GM12878 (cell line): ENCODE results near the gene RAB12. TPM values are rescaled to one million over a fixed set of nuclear protein-coding genes. Genes with fewer than 3 reads are reported as not detected.
A peak's percentile ranks its signal among the peaks of the same experiment; 100 is the strongest.

Source experiments
- BHLHE40 ChIP-seq, 2 experiments: fragments of 450-650 bp in 1 of 2; IDR thresholded peaks; 2 replicates each; pipeline ENCODE4 v1.6.1; 2011 to 2017; ENCODE audit warnings: low read depth in 2 of 2, borderline replicate concordance in 1 of 2, improper control_type of control experiment in 1 of 2, low read length in 1 of 2, mild to moderate bottlenecking in 1 of 2
- BMI1 ChIP-seq: fragments of 450-650 bp; IDR thresholded peaks from 2 replicates; pipeline ENCODE4 v1.6.1; 2016; ENCODE audit warnings: mild to moderate bottlenecking, moderate library complexity, borderline replicate concordance
- EP300 ChIP-seq, 2 experiments: fragments of 150-350 bp in 1 of 2; IDR thresholded peaks; 2 replicates each; pipeline ENCODE4 v1.6.1; 2011 to 2012; ENCODE audit warnings: low read depth in 2 of 2, low read length in 2 of 2, borderline replicate concordance in 1 of 2, improper control_type of control experiment in 1 of 2, inconsistent platforms in 1 of 2; ENCODE audit not compliant: control insufficient read depth in 1 of 2
- HDGF ChIP-seq: fragments of 450-650 bp; IDR thresholded peaks from 2 replicates; pipeline ENCODE4 v1.6.1; 2016; ENCODE audit warnings: antibody characterized with exemption
- MEF2B ChIP-seq: fragments of 450-650 bp; IDR thresholded peaks from 2 replicates; pipeline ENCODE4 v1.6.1; 2018; ENCODE audit warnings: mild to moderate bottlenecking, moderate library complexity; ENCODE audit not compliant: partially characterized antibody, poor library complexity, severe bottlenecking
- SMAD5 ChIP-seq: IDR thresholded peaks from 2 replicates; pipeline ENCODE4 v1.6.1; 2016; ENCODE audit warnings: antibody characterized with exemption, low read depth
- STAT1 ChIP-seq: fragments of 450-650 bp; conservative IDR thresholded peaks from 2 replicates; pipeline ENCODE4 v1.6.1; 2014; ENCODE audit warnings: antibody characterized with exemption, mild to moderate bottlenecking
- ZBTB40 ChIP-seq: fragments of 450-650 bp; IDR thresholded peaks from 2 replicates; pipeline ENCODE4 v1.6.1; 2016; ENCODE audit warnings: mild to moderate bottlenecking, moderate library complexity, borderline replicate concordance
- ZNF217 ChIP-seq: fragments of 450-650 bp; IDR thresholded peaks from 2 replicates; pipeline ENCODE4 v1.6.1; 2017; ENCODE audit warnings: antibody characterized with exemption, mild to moderate bottlenecking
- ZNF687 ChIP-seq: fragments of 450-650 bp; IDR thresholded peaks from 2 replicates; pipeline ENCODE4 v1.6.1; 2017; ENCODE audit warnings: mild to moderate bottlenecking, moderate library complexity
- polyA plus RNA-seq, 11 experiments: library from polyadenylated mRNA; depleted of rRNA in 4 of 11; unstranded in 6 of 11; stranded (reverse) in 5 of 11; fragments of >200 nt; fragmentation: Nextera tagmentation in 4 of 11; fragmentation: Illumina TruSeq in 1 of 11; extraction: Ambion mirVana in 4 of 11; extraction: Trizol in 1 of 11; gene quantifications; 1 replicate in 1 of 11; 2 replicates in 10 of 11; pipeline versions ENCODE4 v1.2.1 to v1.2.3, GENCODE V29; 2011 to 2016; ENCODE audit warnings: inconsistent platforms in 2 of 11, missing spikeins in 2 of 11, low read depth in 1 of 11
- total RNA-seq, 4 experiments: library from RNA; depleted of rRNA in 3 of 4; stranded (reverse); fragments of >200 nt in 3 of 4; fragmentation: Illumina TruSeq in 1 of 4; extraction: Trizol in 1 of 4; gene quantifications; 2 replicates each; pipeline versions ENCODE4 v1.2.1 to v1.2.3, GENCODE V29; 2013 to 2021
- TF ChIP-seq, protein P1 (sequence below): IDR thresholded peaks from 2 replicates; pipeline ENCODE4 v1.6.1; 2012; ENCODE audit warnings: improper control_type of control experiment, low read depth, low read length; ENCODE audit not compliant: insufficient replicate concordance
- TF ChIP-seq, protein P2 (sequence below): fragments of 450-650 bp; formaldehyde crosslinking; IDR thresholded peaks from 2 replicates; pipeline ENCODE4 v1.4.0; 2022; ENCODE audit warnings: mild to moderate bottlenecking, moderate library complexity

The RAB12 gene
- total and polyA plus RNA-seq, 10 of the 15 experiments (the other 5 are each of a cell fraction or from before 2014, with no cell fraction given), result 0.71 to 29.8 (median 14.0) TPM

DNA sequence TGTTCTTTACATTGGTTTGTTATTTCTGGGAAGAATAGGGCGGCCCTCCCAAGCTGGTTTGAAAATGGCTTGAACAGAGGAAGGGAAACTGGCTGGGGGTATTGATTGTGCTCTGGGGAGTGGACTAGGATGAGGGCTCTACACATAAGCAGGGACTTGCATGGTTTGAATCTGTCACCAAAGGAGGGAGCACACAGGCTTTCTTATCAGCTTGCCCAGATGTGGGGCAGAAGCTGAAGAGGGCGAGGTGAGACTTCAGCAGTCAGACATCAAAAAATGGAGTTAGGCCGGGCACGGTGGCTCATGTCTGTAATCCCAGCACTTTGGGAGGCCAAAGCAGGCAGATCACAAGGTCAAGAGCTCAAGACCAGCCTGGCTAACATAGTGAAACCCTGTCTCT, 7.2 kb upstream of the RAB12 start (continued):
- TF ChIP-seq ZNF687, result peak; percentile 77
- no peak for TF ChIP-seq SMAD5
- TF ChIP-seq ZBTB40, result no peak
- peak; percentile 80 for TF ChIP-seq MEF2B
- TF ChIP-seq STAT1, result no peak
- peak; percentile 40; the same call in 1 of the 2 replicates for TF ChIP-seq HDGF
- no peak for TF ChIP-seq EP300 (IDR thresholded peaks at IDR 0.05; ENCODE audit: borderline replicate concordance in 1 of 2, control insufficient read depth in 1 of 2, low read depth in 2 of 2, low read length in 2 of 2)
- no peak for TF ChIP-seq ZNF217
- TF ChIP-seq, protein P1, sequence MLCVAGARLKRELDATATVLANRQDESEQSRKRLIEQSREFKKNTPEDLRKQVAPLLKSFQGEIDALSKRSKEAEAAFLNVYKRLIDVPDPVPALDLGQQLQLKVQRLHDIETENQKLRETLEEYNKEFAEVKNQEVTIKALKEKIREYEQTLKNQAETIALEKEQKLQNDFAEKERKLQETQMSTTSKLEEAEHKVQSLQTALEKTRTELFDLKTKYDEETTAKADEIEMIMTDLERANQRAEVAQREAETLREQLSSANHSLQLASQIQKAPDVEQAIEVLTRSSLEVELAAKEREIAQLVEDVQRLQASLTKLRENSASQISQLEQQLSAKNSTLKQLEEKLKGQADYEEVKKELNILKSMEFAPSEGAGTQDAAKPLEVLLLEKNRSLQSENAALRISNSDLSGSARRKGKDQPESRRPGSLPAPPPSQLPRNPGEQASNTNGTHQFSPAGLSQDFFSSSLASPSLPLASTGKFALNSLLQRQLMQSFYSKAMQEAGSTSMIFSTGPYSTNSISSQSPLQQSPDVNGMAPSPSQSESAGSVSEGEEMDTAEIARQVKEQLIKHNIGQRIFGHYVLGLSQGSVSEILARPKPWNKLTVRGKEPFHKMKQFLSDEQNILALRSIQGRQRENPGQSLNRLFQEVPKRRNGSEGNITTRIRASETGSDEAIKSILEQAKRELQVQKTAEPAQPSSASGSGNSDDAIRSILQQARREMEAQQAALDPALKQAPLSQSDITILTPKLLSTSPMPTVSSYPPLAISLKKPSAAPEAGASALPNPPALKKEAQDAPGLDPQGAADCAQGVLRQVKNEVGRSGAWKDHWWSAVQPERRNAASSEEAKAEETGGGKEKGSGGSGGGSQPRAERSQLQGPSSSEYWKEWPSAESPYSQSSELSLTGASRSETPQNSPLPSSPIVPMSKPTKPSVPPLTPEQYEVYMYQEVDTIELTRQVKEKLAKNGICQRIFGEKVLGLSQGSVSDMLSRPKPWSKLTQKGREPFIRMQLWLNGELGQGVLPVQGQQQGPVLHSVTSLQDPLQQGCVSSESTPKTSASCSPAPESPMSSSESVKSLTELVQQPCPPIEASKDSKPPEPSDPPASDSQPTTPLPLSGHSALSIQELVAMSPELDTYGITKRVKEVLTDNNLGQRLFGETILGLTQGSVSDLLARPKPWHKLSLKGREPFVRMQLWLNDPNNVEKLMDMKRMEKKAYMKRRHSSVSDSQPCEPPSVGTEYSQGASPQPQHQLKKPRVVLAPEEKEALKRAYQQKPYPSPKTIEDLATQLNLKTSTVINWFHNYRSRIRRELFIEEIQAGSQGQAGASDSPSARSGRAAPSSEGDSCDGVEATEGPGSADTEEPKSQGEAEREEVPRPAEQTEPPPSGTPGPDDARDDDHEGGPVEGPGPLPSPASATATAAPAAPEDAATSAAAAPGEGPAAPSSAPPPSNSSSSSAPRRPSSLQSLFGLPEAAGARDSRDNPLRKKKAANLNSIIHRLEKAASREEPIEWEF, result peak; percentile 7
- TF ChIP-seq BHLHE40 (IDR thresholded peaks at IDR 0.05; ENCODE audit: borderline replicate concordance in 1 of 2, low read depth in 2 of 2, low read length in 1 of 2), result 0 out of 4 replicates have a peak, but pooled peaks of 1 of the 2 experiments have one; percentile 2
- TF ChIP-seq BMI1, result no peak; the same call in 1 of the 2 replicates
- TF ChIP-seq, protein P2, sequence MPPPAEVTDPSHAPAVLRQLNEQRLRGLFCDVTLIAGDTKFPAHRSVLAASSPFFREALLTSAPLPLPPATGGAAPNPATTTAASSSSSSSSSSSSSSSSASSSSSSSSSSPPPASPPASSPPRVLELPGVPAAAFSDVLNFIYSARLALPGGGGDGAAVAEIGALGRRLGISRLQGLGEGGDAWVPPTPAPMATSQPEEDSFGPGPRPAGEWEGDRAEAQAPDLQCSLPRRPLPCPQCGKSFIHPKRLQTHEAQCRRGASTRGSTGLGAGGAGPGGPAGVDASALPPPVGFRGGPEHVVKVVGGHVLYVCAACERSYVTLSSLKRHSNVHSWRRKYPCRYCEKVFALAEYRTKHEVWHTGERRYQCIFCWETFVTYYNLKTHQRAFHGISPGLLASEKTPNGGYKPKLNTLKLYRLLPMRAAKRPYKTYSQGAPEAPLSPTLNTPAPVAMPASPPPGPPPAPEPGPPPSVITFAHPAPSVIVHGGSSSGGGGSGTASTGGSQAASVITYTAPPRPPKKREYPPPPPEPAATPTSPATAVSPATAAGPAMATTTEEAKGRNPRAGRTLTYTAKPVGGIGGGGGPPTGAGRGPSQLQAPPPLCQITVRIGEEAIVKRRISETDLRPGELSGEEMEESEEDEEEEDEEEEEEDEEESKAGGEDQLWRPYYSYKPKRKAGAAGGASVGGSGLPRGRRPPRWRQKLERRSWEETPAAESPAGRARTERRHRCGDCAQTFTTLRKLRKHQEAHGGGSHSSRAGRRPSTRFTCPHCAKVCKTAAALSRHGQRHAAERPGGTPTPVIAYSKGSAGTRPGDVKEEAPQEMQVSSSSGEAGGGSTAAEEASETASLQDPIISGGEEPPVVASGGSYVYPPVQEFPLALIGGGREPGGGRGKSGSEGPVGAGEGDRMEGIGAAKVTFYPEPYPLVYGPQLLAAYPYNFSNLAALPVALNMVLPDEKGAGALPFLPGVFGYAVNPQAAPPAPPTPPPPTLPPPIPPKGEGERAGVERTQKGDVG (CRISPR knock-in tag), result peak; percentile 85
